GM10248 (cell line): ENCODE measurements around the gene QKI.

Experiments
- CTCF ChIA-PET: fragments of 300-600 bp; sonication (Branson Sonifier 250); formaldehyde crosslinking; extraction: SDS; loops from one replicate; lab custom pipeline; 2021; ENCODE audit warnings: antibody characterized with exemption; lab: Yijun Ruan, JAX
- POLR2A ChIA-PET: fragments of 350-650 bp; sonication (Branson Sonifier 250); formaldehyde crosslinking; extraction: SDS; loops from one replicate; lab custom pipeline; 2020; ENCODE audit warnings: antibody characterized with exemption; lab: Yijun Ruan, JAX
- DNase-seq: peaks from one replicate; pipeline ENCODE4 v3.0.0; 2012; ENCODE audit errors: extremely low spot score
- TF ChIP-seq, protein P1 (sequence below): IDR thresholded peaks from 2 replicates; pipeline ENCODE4 v1.5.1; 2012; ENCODE audit warnings: mild to moderate bottlenecking, low read depth; ENCODE audit errors: extremely low read depth, missing control alignments, control extremely low read depth

The QKI gene

DNA sequence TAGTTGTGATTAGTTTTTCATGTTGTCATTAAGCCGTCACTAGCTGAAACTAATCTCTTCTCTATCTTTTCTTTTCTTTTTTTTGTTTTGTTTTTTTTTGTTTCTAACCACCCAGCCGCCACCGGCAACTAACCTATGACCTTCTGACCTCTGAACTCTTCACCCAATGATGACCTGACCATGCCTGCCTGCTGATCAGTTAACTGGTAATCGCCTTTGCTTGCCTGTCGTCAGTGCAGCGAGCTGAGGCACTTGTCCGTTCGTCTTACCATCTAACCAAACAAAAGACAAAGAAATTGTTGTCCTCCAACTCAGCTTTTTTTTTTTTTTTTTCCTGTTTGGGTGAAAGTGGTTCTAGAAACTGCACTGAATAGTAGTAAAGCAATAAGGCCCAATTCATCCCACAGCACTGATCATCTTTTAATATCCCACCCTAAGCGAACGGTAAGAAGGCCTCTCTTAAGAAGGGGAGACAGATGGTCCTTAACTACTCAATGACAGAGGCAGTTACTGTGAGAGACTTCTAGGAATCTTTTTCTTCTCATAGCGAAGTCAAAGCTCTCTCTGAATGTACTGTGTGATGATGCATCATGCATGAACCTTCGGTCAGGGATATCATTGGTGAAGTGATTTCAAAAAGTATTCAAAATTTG is 156.2 kb downstream of the QKI start:
- ChIA-PET CTCF (no interaction called here), POLR2A (no interaction called here)
- no peak for DNase-seq
- TF ChIP-seq, protein P1, sequence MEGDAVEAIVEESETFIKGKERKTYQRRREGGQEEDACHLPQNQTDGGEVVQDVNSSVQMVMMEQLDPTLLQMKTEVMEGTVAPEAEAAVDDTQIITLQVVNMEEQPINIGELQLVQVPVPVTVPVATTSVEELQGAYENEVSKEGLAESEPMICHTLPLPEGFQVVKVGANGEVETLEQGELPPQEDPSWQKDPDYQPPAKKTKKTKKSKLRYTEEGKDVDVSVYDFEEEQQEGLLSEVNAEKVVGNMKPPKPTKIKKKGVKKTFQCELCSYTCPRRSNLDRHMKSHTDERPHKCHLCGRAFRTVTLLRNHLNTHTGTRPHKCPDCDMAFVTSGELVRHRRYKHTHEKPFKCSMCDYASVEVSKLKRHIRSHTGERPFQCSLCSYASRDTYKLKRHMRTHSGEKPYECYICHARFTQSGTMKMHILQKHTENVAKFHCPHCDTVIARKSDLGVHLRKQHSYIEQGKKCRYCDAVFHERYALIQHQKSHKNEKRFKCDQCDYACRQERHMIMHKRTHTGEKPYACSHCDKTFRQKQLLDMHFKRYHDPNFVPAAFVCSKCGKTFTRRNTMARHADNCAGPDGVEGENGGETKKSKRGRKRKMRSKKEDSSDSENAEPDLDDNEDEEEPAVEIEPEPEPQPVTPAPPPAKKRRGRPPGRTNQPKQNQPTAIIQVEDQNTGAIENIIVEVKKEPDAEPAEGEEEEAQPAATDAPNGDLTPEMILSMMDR: no peak

DNA sequence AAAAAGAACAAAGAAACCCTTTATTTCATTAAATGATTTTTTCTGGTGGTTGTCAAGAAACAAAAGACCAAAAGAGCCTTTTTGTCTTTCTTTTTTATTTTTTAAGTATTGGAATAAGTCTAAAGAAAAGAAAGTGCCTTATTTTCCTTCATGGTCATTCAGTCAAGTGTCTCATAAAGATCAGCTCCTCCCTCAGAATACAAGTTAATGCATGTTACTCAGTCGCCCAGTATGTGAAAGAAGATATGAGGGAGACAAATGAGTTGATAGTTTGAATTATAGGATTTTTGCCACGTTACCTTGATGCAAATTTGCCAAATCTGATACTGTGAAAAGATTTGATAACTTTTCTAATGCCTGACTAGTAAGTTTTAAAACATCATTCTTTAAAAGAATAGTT is 157.2 kb downstream of the QKI start:
- TF ChIP-seq, protein P1: no peak
- ChIA-PET POLR2A (no interaction called here), CTCF (interaction anchor here (1.6 kb wide), 1 partner anchor 12 kb away, joined by 4 read pairs; no protein-coding TSS in a partner anchor)
- DNase-seq: no peak

GRCh38 chr6:163572612-163573011 is 158.1 kb downstream of the QKI start:
- TF ChIP-seq, protein P1: no peak
- ChIA-PET POLR2A (no interaction called here), CTCF (interaction anchor here (1.6 kb wide), 1 partner anchor 13 kb away, joined by 4 read pairs; no protein-coding TSS in a partner anchor)
- no peak for DNase-seq

- CTCF ChIA-PET: interaction anchor here (0.8 kb wide), 1 partner anchor 11 kb away, joined by 4 read pairs; no protein-coding TSS in a partner anchor
- DNase-seq: no peak
- TF ChIP-seq, protein P1: no peak
- POLR2A ChIA-PET: no interaction called here
Observed at GRCh38 chr6:163573503-163574179, 159.1 kb downstream of the QKI start.

GRCh38 chr6:163576114-163576513 is 161.6 kb downstream of the QKI start:
- TF ChIP-seq, protein P1: no peak
- CTCF ChIA-PET: no interaction called here
- DNase-seq: no peak
- POLR2A ChIA-PET: no interaction called here

GRCh38 chr6:163577404-163577803 is 162.9 kb downstream of the QKI start:
- DNase-seq: no peak
- CTCF ChIA-PET: no interaction called here

More at GRCh38 chr6:163577404-163577803, 162.9 kb downstream of the QKI start:
- TF ChIP-seq, protein P1: no peak
- POLR2A ChIA-PET: no interaction called here
